Measurements from ENCODE around the gene MIOX.
"Not testable (repeated sequence)": the region's sequence is repeated elsewhere in the genome, so short reads cannot be mapped to it uniquely, and the experiment has no call there.

The MIOX gene

DNA sequence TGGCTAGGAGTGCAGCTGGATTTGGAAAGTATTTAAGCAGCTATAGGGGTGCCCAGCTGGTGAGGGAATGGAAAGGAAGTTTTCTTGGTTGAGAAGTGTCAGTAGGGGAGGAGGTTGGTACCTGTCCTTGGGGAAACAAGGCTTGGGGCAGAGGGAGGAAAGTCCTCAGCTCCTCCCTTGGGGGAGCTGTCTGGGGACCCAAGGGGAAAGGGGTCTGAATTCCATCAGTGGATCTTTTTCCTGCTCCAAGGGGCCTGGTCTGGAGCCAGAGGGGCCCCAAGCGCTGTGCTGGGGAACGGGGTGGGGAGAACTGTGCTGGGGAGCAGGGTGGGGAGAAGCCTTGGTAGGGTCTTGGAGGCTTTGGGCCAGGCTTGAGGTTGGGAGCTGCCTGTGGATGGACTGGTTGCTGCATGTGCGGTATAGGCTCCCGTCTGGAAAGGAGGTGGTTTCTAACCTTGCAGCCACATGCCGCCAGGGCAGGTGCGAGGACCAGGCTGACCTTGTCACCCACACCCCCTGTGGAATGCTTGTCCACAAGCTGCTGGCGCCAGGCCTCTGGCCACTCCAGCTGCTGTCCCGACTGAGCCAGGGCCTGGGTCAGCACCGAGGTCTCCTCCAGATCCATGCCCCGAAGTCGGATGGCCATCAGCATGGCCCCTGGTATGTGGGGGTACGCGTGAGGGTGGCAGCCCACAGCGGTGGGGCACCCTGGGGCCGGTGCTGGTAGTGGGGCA, 42.2 kb downstream of the MIOX start:
- no peak for DNase-seq (ENCODE audit: low read depth in 2 of 2)

DNA sequence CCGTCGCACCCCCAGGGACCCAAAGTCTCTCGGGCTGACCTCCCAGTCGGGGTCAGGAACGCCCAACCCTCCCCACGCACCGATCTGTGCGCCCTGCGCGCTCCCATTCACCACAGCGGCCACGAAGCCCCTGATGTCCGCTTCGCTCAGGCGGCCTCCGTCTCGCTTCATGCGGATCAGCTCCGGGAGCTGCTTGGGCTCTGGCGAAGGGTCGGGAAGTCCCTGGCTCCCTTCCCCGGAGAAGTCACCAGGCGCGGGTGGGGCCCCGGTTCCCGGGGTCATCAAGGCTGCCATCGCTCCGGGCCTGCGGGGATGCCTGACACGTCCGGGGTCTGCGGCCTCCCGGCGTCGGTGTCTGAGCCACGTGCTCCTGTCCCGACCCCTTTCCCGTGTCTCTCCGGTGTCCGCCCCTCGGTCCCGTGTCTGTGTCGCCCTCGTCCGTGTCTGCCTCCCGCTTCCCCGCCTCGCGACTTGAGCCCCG, 42.8 kb downstream of the MIOX start:
- no peak for DNase-seq (ENCODE audit: low read depth in 2 of 2)

DNA sequence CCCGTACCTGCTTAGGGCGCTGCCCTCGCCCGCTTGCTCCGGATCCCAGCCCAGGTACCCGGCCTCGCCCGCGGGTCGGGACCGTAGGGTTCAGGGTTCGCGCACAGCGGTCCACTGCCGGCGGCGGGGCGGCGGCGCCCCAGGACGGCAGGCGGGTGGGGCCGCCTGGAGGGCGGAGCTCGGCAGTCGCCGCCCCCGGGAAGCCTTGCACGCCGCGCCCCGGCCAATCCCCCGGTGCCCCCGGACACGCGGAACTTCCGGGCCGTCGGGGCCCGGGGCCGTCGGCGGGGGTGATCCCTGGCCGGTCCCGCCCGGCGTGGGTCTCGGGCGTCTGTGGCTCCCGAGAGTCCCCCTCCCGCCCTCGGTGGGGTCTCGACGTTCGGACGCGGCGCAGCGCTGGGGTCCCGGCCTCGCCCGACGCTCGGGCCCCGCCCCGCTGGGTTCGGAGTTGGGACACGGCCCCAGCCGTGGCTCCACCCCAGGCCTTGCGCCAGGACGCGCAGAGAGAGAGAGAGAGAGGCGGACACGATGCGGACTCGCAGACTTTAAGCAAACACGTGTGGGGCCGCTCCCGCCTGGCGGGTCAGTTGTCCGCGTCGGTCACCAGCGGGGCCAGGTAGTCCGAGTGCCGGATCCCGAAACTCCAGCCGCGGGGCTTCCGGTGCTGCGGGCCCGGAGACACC, 43.4 kb downstream of the MIOX start, which contains the start of gene TYMP:
TYMP (minus strand) TSS at position 116 of the 683 bp plus-strand sequence. CDS start 303 bp downstream, outside the sequence.
- no peak for DNase-seq (ENCODE audit: low read depth in 2 of 2)

- DNase-seq (ENCODE audit: low read depth in 2 of 2): no peak
Measured at GRCh38 chr22:50530580-50530876, 43.9 kb downstream of the MIOX start.

- DNase-seq (ENCODE audit: low read depth in 2 of 2): peak in 1 of 2 donors; percentile 71
Measured at GRCh38 chr22:50530877-50531545, 44.4 kb downstream of the MIOX start.

- no peak for DNase-seq (ENCODE audit: low read depth in 2 of 2)
Measured at GRCh38 chr22:50531546-50531961, 44.9 kb downstream of the MIOX start.

DNA sequence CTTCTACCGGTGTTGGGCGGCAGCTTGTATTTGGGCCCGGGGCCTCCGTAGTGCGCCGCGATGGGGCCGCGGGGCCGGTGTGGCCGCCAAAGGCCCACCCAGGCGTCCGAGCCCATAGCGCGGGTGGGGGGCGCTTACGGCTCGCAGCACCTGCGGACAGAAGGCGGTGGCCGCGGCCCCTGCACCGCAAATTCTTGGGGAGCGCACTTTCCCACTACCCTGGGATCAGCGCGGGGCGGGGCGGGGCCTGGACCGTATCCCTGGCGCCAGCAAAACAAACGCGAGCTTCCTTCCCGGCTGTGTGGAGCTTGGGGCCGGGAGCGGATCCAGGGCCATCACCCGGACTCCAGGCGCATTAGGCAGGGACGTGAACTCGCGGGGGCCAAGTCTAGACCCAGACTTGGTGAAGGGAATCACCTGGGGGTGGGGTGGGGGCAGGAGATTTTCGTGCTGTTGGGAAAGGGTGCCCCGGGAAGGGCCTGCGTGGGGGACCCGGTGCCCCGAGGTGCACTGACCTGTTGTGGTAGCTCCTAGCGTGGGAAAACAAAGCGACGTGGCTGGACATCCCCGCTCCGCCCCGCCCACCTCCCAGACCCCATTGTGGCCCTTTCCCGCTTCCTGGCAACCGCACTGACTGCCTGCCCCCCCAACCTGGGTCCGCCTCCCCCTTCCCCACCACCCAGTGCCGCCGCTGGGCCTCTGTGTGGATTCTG, 45.5 kb downstream of the MIOX start:
- DNase-seq (ENCODE audit: low read depth in 2 of 2): no peak

- DNase-seq (ENCODE audit: low read depth in 2 of 2): no peak
Measured at GRCh38 chr22:50532824-50533796, 46.5 kb downstream of the MIOX start.

GRCh38 chr22:50533856-50534711, 47.4 kb downstream of the MIOX start:
- DNase-seq (ENCODE audit: low read depth in 2 of 2): not testable (repeated sequence)

GRCh38 chr22:50535113-50535512, 48.5 kb downstream of the MIOX start:
- no peak for DNase-seq (ENCODE audit: low read depth in 2 of 2)

- DNase-seq (ENCODE audit: low read depth in 2 of 2): no peak
Measured at GRCh38 chr22:50536226-50536625, 49.6 kb downstream of the MIOX start.

- DNase-seq (ENCODE audit: low read depth in 2 of 2): no peak
Measured at GRCh38 chr22:50537765-50538164, 51.1 kb downstream of the MIOX start.

Measured in stimulated activated CD8-positive, alpha-beta memory T cell treated with anti-CD3 and anti-CD28 coated beads, Interleukin-7, amount 100 ng/mL, for 1 hour (primary cell).